Activated T-cell treated with anti-CD3 and anti-CD28 coated beads, Interleukin-2, amount 50 U/mL, for 4 hours (primary cell): ENCODE data around the gene ZNF397. TPM values are rescaled to one million over a fixed set of nuclear protein-coding genes. Genes with fewer than 3 reads are reported as not detected.
A peak's percentile ranks its signal among the peaks of the same experiment; 100 is the strongest.

ENCODE experiments used
- ATAC-seq, 2 donors: fragments of 200-7000 bp; cut with Tn5 transposase; one replicate each; pipeline ENCODE4 v1.10.0; 2021
- DNase-seq: peaks from one replicate; pipeline ENCODE4 v3.0.0-alpha.2; 2020
- H3K27me3 Mint-ChIP-seq: one replicate; pipeline ENCODE4 v1.8.0; 2021; ENCODE audit warnings: low read depth, mixed read lengths
- H3K36me3 Mint-ChIP-seq: one replicate; pipeline ENCODE4 v1.8.0; 2022; ENCODE audit warnings: mixed read lengths; ENCODE audit not compliant: insufficient read depth
- H3K4me1 Mint-ChIP-seq: one replicate; pipeline ENCODE4 v1.8.0; 2021; ENCODE audit warnings: low read depth, mixed read lengths
- H3K4me3 Mint-ChIP-seq: one replicate; pipeline ENCODE4 v1.8.0; 2021; ENCODE audit warnings: mild to moderate bottlenecking, moderate library complexity, mixed read lengths
- H3K9me3 Mint-ChIP-seq: one replicate; pipeline ENCODE4 v1.8.0; 2021; ENCODE audit warnings: mixed read lengths
- total RNA-seq, 3 donors: library from RNA; stranded (reverse); gene quantifications; one replicate each; pipeline ENCODE4 v1.2.1, GENCODE V29; 2021

ZNF397 gene
- total RNA-seq, 3 donors from 2014 or later, result 14.3 to 14.9 (median 14.8) TPM

DNA sequence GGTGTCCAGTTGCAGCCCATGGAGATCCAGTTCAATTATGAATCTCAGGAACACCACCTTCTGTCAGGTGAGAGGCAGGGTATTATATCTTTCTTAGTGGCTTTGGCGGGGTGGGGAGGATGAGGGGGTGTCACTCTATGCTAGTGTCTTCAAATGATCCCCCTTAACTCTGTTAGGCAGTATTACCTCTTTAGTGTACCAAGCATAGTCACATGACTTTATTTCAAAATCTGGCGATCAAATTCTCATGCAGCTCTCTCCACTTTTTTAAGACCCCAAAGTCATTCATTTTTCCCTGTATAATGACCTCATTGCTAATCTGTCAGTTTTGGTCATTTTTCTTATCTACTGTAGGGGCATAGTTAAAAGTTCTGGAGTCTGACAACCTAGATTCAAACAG lies 50.3 kb downstream of the ZNF397 start:
- Mint-ChIP-seq H3K36me3 (peaks cover 34% of the 10 kb centered on the region), H3K27me3 (no peaks in the 10 kb centered on the region), H3K4me3 (peak overlapping the region; percentile 99), H3K4me1 (peaks cover 57% of the 10 kb centered on the region), H3K9me3 (peaks cover 5% of the 10 kb centered on the region)
- DNase-seq (no peak), ATAC-seq (no peak)

DNA sequence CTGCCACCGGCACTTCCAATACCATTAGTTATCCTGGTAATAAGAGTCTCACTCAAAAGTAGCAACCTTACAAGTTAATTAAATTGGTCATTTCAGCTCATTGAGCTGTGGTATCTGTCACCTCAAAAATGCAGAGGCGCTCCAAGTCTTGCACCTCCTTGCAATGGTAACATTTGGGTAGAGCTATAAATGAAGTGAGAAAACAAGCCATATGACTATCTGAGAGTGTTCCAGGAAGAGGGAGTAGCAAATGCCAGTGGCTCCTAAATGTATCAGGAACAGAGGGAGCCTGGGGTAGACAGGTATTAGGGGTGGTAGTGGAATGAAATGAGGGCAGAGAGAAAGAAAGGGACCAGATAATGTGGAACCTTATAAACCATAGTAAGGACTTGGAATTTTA lies 55.2 kb downstream of the ZNF397 start:
- DNase-seq, result no peak
- Mint-ChIP-seq H3K4me1 (peaks cover 36% of the 10 kb centered on the region), H3K4me3 (no peak overlapping the region), H3K27me3 (no peaks in the 10 kb centered on the region), H3K36me3 (peaks cover 68% of the 10 kb centered on the region), H3K9me3 (peaks cover 27% of the 10 kb centered on the region)
- ATAC-seq, result no peak

DNA sequence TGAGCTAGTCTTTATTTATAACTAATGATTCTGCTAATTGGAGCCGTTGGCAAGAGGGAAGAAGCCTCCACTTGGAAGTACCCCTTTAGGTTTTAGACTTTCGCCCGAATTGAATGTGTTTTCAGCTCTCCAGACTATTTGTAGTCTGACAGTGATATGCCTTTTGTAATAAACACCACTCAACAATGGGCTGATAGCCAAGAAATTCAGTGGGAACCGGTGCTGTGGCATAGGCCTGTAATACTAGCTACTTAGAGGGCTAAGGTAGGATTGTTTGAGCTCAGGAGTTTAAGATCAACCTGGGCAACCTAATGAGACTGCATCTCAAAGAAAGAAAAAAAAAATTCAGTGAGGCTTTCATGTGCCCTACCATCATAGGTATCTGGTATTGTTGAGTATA lies 62.8 kb downstream of the ZNF397 start:
- Mint-ChIP-seq H3K4me3 (no peak overlapping the region), H3K4me1 (no peaks in the 10 kb centered on the region), H3K36me3 (peaks cover 79% of the 10 kb centered on the region), H3K9me3 (peaks cover 52% of the 10 kb centered on the region), H3K27me3 (no peaks in the 10 kb centered on the region)
- no peak for ATAC-seq
- no peak for DNase-seq

DNA sequence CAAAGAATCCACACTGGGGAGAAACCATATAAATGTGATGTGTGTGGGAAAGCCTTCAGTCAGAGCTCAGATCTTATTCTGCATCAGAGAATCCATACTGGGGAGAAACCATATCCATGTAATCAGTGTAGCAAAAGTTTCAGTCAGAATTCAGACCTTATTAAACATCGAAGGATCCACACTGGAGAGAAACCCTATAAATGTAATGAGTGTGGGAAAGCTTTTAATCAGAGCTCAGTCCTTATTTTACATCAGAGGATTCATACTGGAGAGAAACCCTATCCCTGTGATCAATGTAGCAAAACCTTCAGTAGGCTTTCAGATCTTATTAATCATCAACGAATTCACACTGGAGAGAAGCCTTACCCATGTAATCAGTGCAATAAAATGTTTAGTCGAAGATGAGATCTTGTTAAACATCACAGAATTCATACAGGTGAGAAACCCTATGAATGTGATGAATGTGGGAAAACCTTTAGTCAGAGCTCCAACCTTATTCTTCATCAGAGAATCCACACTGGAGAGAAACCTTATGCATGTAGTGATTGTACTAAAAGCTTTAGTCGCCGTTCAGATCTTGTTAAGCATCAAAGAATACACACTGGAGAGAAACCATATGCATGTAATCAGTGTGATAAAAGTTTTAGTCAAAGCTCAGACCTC lies 65.9 kb downstream of the ZNF397 start:
- Mint-ChIP-seq H3K9me3 (peaks cover 52% of the 10 kb centered on the region), H3K4me1 (no peaks in the 10 kb centered on the region), H3K4me3 (no peak overlapping the region)

More for the DNA sequence above, 65.9 kb downstream of the ZNF397 start:
- ATAC-seq (no peak), DNase-seq (no peak)
- H3K27me3 Mint-ChIP-seq, result no peaks in the 10 kb centered on the region
- peaks cover 61% of the 10 kb centered on the region for H3K36me3 Mint-ChIP-seq

Other genes starting within 250 kb of the ZNF397 start
- gene MAPRE2, start 199.6 kb upstream of the ZNF397 start, total RNA-seq, result 10 to 100 TPM; 38.3 to 41.7 (median 38.4) TPM
- gene ZSCAN30, start 49.2 kb downstream of the ZNF397 start, total RNA-seq, result 1 to 10 TPM; 5.0 to 8.5 (median 5.1) TPM
- gene ZNF24, start 103.4 kb downstream of the ZNF397 start, total RNA-seq, result 10 to 100 TPM; 53.5 to 61.5 (median 59.6) TPM
- under 1 TPM; 0.20 to 0.49 (median 0.29) TPM for gene ZNF396, start 136.3 kb downstream of the ZNF397 start, total RNA-seq